Measurements from ENCODE around the gene GGCT. TPM values are rescaled to one million over a fixed set of nuclear protein-coding genes. Genes with fewer than 3 reads are reported as not detected.

Gene GGCT
- total RNA-seq, 2 experiments from 2014 or later: 6.3 to 6.6 TPM

DNA sequence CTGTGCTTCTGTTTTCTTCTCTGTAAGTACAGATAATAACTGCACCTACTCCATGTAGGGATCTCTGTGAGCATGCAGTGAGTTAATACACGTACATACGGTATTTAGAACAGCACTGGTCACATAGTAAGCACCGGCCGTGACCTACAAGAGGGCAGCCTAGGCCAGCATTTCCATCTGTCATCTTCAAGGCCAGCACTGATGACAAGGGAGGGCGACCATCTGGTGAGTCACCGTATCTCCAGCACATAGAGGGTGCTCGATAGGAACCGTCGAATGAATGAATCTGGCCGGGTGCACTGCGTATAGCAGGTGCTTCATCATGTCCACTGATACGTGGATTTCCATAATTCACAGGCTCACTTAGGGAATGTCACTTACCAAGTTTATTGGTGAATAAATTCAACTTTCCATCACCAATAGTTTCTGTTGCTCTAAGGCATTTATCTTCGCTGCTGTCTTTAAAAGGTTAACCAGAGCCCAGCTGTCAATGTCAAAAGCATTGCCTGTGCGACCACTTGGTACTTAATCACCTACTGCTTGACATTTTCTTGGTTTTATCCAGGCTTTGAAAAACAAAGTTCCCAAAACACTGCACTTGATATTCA is 34.4 kb downstream of the GGCT start:
- intact Hi-C loops (cut with DNase I, micrococcal nuclease): loop anchor here in 1 of 2 experiments (10.0 kb wide), 1 partner anchor 185 kb away; the partner anchor contains the start of gene ZNRF2
- TF ChIP-seq, protein P1, sequence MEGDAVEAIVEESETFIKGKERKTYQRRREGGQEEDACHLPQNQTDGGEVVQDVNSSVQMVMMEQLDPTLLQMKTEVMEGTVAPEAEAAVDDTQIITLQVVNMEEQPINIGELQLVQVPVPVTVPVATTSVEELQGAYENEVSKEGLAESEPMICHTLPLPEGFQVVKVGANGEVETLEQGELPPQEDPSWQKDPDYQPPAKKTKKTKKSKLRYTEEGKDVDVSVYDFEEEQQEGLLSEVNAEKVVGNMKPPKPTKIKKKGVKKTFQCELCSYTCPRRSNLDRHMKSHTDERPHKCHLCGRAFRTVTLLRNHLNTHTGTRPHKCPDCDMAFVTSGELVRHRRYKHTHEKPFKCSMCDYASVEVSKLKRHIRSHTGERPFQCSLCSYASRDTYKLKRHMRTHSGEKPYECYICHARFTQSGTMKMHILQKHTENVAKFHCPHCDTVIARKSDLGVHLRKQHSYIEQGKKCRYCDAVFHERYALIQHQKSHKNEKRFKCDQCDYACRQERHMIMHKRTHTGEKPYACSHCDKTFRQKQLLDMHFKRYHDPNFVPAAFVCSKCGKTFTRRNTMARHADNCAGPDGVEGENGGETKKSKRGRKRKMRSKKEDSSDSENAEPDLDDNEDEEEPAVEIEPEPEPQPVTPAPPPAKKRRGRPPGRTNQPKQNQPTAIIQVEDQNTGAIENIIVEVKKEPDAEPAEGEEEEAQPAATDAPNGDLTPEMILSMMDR (IDR thresholded peaks at IDR 0.05): no peak
- no peak for DNase-seq
- no peak for ATAC-seq (ENCODE audit: poor library complexity)
- H3K4me1 ChIP-seq (ENCODE audit: insufficient read depth, low read length): peaks cover 44% of the 10 kb centered on the region
- H3K27me3 ChIP-seq (ENCODE audit: control insufficient read depth in 1 of 2, insufficient read depth in 2 of 2, low read length in 2 of 2): no peaks in the 10 kb centered on the region
- CTCF ChIA-PET: no interaction called here
- no peak overlapping the region for H3K27ac Mint-ChIP-seq
- H3K4me3 Mint-ChIP-seq: no peak overlapping the region
- no peak overlapping the region for H3K4me3 ChIP-seq (ENCODE audit: low read length)
- no peaks in the 10 kb centered on the region for H3K36me3 ChIP-seq (ENCODE audit: insufficient read depth, low read length)
- H3K27ac ChIP-seq (ENCODE audit: low read depth in 1 of 2, low read length in 2 of 2): no peak overlapping the region
- H3K9me3 Mint-ChIP-seq: no peaks in the 10 kb centered on the region
- no peaks in the 10 kb centered on the region for H3K27me3 Mint-ChIP-seq
- peaks cover 19% of the 10 kb centered on the region for H3K36me3 Mint-ChIP-seq (ENCODE audit: low read depth)
- H3K4me1 Mint-ChIP-seq (ENCODE audit: low read depth): peaks cover 88% of the 10 kb centered on the region
- H3K9me3 ChIP-seq (ENCODE audit: control insufficient read depth in 1 of 2, insufficient read depth in 1 of 2, low read length in 2 of 2): no peaks in the 10 kb centered on the region
- POLR2A ChIA-PET: no interaction called here

DNA sequence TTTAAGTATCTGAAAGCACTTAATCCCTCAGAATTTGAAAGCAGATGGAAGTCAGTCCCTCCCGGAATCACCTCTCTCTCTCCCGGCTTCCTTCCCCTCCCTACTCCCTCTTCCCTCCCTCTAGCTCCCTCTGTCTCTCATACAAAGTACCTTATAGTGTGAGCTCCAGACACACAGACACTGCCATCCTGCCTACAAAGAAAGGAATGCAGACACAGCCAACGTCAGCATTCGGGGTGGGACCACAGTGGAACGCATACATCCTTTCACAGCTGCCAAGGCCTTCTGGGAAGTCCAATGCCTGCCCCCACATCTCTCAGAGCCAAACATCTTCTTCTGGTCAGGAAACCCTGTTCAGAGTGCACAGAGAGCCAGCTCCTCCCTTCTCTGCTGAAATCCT is 35.3 kb downstream of the GGCT start:
- CTCF ChIA-PET: no interaction called here

DNA sequence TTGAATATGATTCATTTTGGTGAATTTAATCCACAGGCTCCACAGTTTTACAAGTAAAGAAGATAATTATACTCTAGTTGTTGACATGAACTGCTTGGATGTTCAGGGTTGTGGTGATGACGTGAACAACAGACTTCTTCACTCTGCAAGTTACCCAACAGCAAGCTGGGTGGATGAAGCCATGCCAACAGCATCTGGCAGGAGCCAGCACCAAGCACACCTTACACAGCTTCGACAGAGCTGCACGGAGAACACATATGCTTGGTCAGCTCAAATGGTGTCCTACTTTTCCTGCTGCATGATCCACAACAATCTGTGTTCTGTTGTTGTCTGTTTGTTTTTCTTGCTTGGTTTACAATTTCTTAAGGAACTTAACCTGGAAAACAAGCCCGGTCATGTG is 35.8 kb downstream of the GGCT start:
- ATAC-seq (ENCODE audit: poor library complexity) (no peak), DNase-seq (no peak)
- H3K27ac ChIP-seq (ENCODE audit: low read depth in 1 of 2, low read length in 2 of 2): no peak overlapping the region
- Mint-ChIP-seq H3K4me1 (ENCODE audit: low read depth) (peaks cover 77% of the 10 kb centered on the region), H3K4me3 (no peak overlapping the region), H3K27ac (no peak overlapping the region), H3K9me3 (no peaks in the 10 kb centered on the region), H3K27me3 (no peaks in the 10 kb centered on the region), H3K36me3 (ENCODE audit: low read depth) (peaks cover 17% of the 10 kb centered on the region)
- TF ChIP-seq, protein P1 (IDR thresholded peaks at IDR 0.05): no peak
- no peaks in the 10 kb centered on the region for H3K9me3 ChIP-seq (ENCODE audit: control insufficient read depth in 1 of 2, insufficient read depth in 1 of 2, low read length in 2 of 2)
- H3K4me3 ChIP-seq (ENCODE audit: low read length): no peak overlapping the region
- CTCF ChIA-PET: no interaction called here
- intact Hi-C loops (cut with DNase I, micrococcal nuclease): loop anchor here in 1 of 2 experiments (5.0 kb wide), 2 partner anchors 101 to 196 kb away; no protein-coding TSS in a partner anchor
- POLR2A ChIA-PET: no interaction called here
- H3K4me1 ChIP-seq (ENCODE audit: insufficient read depth, low read length): peaks cover 49% of the 10 kb centered on the region
- H3K36me3 ChIP-seq (ENCODE audit: insufficient read depth, low read length): no peaks in the 10 kb centered on the region
- no peaks in the 10 kb centered on the region for H3K27me3 ChIP-seq (ENCODE audit: control insufficient read depth in 1 of 2, insufficient read depth in 2 of 2, low read length in 2 of 2)

More for the DNA sequence above, 35.3 kb downstream of the GGCT start:
- ATAC-seq (ENCODE audit: poor library complexity): no peak
- Mint-ChIP-seq H3K4me3 (no peak overlapping the region), H3K4me1 (ENCODE audit: low read depth) (peaks cover 82% of the 10 kb centered on the region), H3K9me3 (no peaks in the 10 kb centered on the region), H3K27me3 (no peaks in the 10 kb centered on the region), H3K27ac (no peak overlapping the region), H3K36me3 (ENCODE audit: low read depth) (peaks cover 14% of the 10 kb centered on the region)
- TF ChIP-seq, protein P1 (IDR thresholded peaks at IDR 0.05): no peak
- Histone ChIP-seq H3K4me3 (ENCODE audit: low read length) (no peak overlapping the region), H3K27ac (ENCODE audit: low read depth in 1 of 2, low read length in 2 of 2) (no peak overlapping the region), H3K9me3 (ENCODE audit: control insufficient read depth in 1 of 2, insufficient read depth in 1 of 2, low read length in 2 of 2) (no peaks in the 10 kb centered on the region), H3K27me3 (ENCODE audit: control insufficient read depth in 1 of 2, insufficient read depth in 2 of 2, low read length in 2 of 2) (no peaks in the 10 kb centered on the region), H3K36me3 (ENCODE audit: insufficient read depth, low read length) (no peaks in the 10 kb centered on the region), H3K4me1 (ENCODE audit: insufficient read depth, low read length) (peaks cover 49% of the 10 kb centered on the region)
- intact Hi-C loops (cut with DNase I, micrococcal nuclease): loop anchor here in 1 of 2 experiments (5.0 kb wide), 2 partner anchors 102 to 197 kb away; no protein-coding TSS in a partner anchor
- POLR2A ChIA-PET: no interaction called here
- no peak for DNase-seq
